ENCODE data around the gene LRCH1. TPM values are rescaled to one million over a fixed set of nuclear protein-coding genes. Genes with fewer than 3 reads are reported as not detected.
A peak's percentile ranks its signal among the peaks of the same experiment; 100 is the strongest.

LRCH1 gene
- total and polyA plus RNA-seq, 2 experiments from 2014 or later = 4.7 to 5.0 TPM

DNA sequence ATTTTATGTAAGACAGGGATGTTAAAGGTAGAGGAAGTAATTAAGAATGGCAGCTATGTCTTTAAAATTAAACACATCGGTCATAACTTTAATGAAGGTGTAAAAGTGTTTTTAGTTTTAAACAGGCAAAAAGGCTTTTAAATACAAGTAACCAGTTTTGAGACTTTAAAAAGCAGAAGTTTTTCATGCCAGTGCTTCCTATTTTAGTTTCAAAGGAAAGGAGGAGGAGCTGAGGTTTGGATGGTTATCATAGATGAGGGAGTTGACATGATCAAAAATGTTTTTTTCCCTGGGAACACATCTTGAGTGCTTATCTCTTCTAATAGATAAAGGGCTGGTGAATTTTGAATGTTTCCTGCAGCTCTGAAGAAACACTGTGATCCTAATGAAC, 42.9 kb downstream of the LRCH1 start:
- no peak overlapping the region for H3K27ac ChIP-seq
- H3F3A ChIP-seq (ENCODE audit: insufficient read depth) = peaks cover 20% of the 10 kb centered on the region
- H3K27me3 ChIP-seq (replicated peaks; ENCODE audit: insufficient read depth) = no peaks in the 10 kb centered on the region
- no peak for DNase-seq
- H4K20me1 ChIP-seq (ENCODE audit: insufficient read depth) = peaks cover 7% of the 10 kb centered on the region; the same call in 1 of the 2 replicates
- no peak for TF ChIP-seq EZH2 (IDR thresholded peaks at IDR 0.05; ENCODE audit: insufficient read depth, poor library complexity, severe bottlenecking)
- no peak for TF ChIP-seq EZH2phosphoT487 (IDR thresholded peaks at IDR 0.05; ENCODE audit: insufficient read depth, low read depth)
- H3K4me3 ChIP-seq = no peak overlapping the region
- H2AFZ ChIP-seq = no peak overlapping the region
- peak overlapping the region; percentile 10 for H3K4me2 ChIP-seq (ENCODE audit: unreplicated experiment)
- H3K79me2 ChIP-seq (ENCODE audit: insufficient read depth) = peaks cover 99% of the 10 kb centered on the region
- in situ Hi-C loops (cut with MboI) = no loop called here
- 57 to 59% methylated on average over 1 of the region's 1 CpG for WGBS, 2 experiments (ENCODE audit: low coverage in 1 of 2, low lambda C conversion rate in 2 of 2, missing lambda C conversion rate in 2 of 2)
- H3K36me3 ChIP-seq (ENCODE audit: low read depth) = no peaks in the 10 kb centered on the region
- H3K9ac ChIP-seq = no peak overlapping the region
- no peaks in the 10 kb centered on the region for H3K9me3 ChIP-seq (ENCODE audit: low read depth)
- peaks cover 21% of the 10 kb centered on the region for H3K4me1 ChIP-seq (ENCODE audit: insufficient read depth)
- H3K9me2 ChIP-seq (ENCODE audit: insufficient read depth) = no peaks in the 10 kb centered on the region

- 91 to 92% methylated on average over 6 of the region's 6 CpGs for WGBS, 2 experiments (ENCODE audit: low coverage in 1 of 2, low lambda C conversion rate in 2 of 2, missing lambda C conversion rate in 2 of 2)
- no peak overlapping the region for H3K27ac ChIP-seq
- peaks cover 100% of the 10 kb centered on the region for H3K79me2 ChIP-seq (ENCODE audit: insufficient read depth)
These were observed 43.5 kb downstream of the LRCH1 start for GRCh38 chr13:46596466-46596865.

GRCh38 chr13:46598140-46598819, 45.3 kb downstream of the LRCH1 start:
- H4K20me1 ChIP-seq (ENCODE audit: insufficient read depth) = peaks cover 2% of the 10 kb centered on the region; the same call in 1 of the 2 replicates
- H3K79me2 ChIP-seq (ENCODE audit: insufficient read depth) = peaks cover 100% of the 10 kb centered on the region
- H3K4me1 ChIP-seq (ENCODE audit: insufficient read depth) = peaks cover 27% of the 10 kb centered on the region
- H3K9me2 ChIP-seq (ENCODE audit: insufficient read depth) = no peaks in the 10 kb centered on the region
- no peak for DNase-seq
- no peak overlapping the region for H2AFZ ChIP-seq
- no peak overlapping the region for H3K9ac ChIP-seq
- H3K36me3 ChIP-seq (ENCODE audit: low read depth) = no peaks in the 10 kb centered on the region
- H3K4me3 ChIP-seq = no peak overlapping the region
- no peaks in the 10 kb centered on the region for H3K27me3 ChIP-seq (replicated peaks; ENCODE audit: insufficient read depth)
- H3K9me3 ChIP-seq (ENCODE audit: low read depth) = no peaks in the 10 kb centered on the region
- in situ Hi-C loops (cut with MboI) = no loop called here
- no peak for TF ChIP-seq EZH2 (IDR thresholded peaks at IDR 0.05; ENCODE audit: insufficient read depth, poor library complexity, severe bottlenecking)
- no peak for TF ChIP-seq EZH2phosphoT487 (IDR thresholded peaks at IDR 0.05; ENCODE audit: insufficient read depth, low read depth)
- H3K27ac ChIP-seq = no peak overlapping the region
- H3F3A ChIP-seq (ENCODE audit: insufficient read depth) = peaks cover 20% of the 10 kb centered on the region
- WGBS, 2 experiments (ENCODE audit: low coverage in 1 of 2, low lambda C conversion rate in 2 of 2, missing lambda C conversion rate in 2 of 2) = 95% methylated on average over 7 of the region's 7 CpGs
- no peak overlapping the region for H3K4me2 ChIP-seq (ENCODE audit: unreplicated experiment)

More at GRCh38 chr13:46596466-46596865, 43.5 kb downstream of the LRCH1 start:
- peaks cover 7% of the 10 kb centered on the region; the same call in 1 of the 2 replicates for H4K20me1 ChIP-seq (ENCODE audit: insufficient read depth)
- peaks cover 23% of the 10 kb centered on the region for H3K4me1 ChIP-seq (ENCODE audit: insufficient read depth)
- no peak overlapping the region for H2AFZ ChIP-seq
- H3K9me3 ChIP-seq (ENCODE audit: low read depth) = no peaks in the 10 kb centered on the region
- no peak overlapping the region for H3K4me2 ChIP-seq (ENCODE audit: unreplicated experiment)
- H3K9ac ChIP-seq = no peak overlapping the region
- in situ Hi-C loops (cut with MboI) = no loop called here
- no peaks in the 10 kb centered on the region for H3K27me3 ChIP-seq (replicated peaks; ENCODE audit: insufficient read depth)
- peaks cover 20% of the 10 kb centered on the region for H3F3A ChIP-seq (ENCODE audit: insufficient read depth)
- H3K36me3 ChIP-seq (ENCODE audit: low read depth) = no peaks in the 10 kb centered on the region
- no peak for DNase-seq
- TF ChIP-seq EZH2phosphoT487 (IDR thresholded peaks at IDR 0.05; ENCODE audit: insufficient read depth, low read depth) (no peak), EZH2 (IDR thresholded peaks at IDR 0.05; ENCODE audit: insufficient read depth, poor library complexity, severe bottlenecking) (no peak)
- H3K4me3 ChIP-seq = no peak overlapping the region
- H3K9me2 ChIP-seq (ENCODE audit: insufficient read depth) = no peaks in the 10 kb centered on the region

GRCh38 chr13:46598820-46599180, 45.8 kb downstream of the LRCH1 start:
- TF ChIP-seq EZH2 (IDR thresholded peaks at IDR 0.05; ENCODE audit: insufficient read depth, poor library complexity, severe bottlenecking) = no peak
- TF ChIP-seq EZH2phosphoT487 (IDR thresholded peaks at IDR 0.05; ENCODE audit: insufficient read depth, low read depth) = no peak
- H3K79me2 ChIP-seq (ENCODE audit: insufficient read depth) = peaks cover 99% of the 10 kb centered on the region
- no peak overlapping the region for H3K27ac ChIP-seq
- WGBS, 2 experiments (ENCODE audit: low coverage in 1 of 2, low lambda C conversion rate in 2 of 2, missing lambda C conversion rate in 2 of 2) = 100% methylated on average over 2 of the region's 2 CpGs
- H3K4me3 ChIP-seq = no peak overlapping the region
- no peak overlapping the region for H2AFZ ChIP-seq
- no peaks in the 10 kb centered on the region for H3K27me3 ChIP-seq (replicated peaks; ENCODE audit: insufficient read depth)
- no peaks in the 10 kb centered on the region for H4K20me1 ChIP-seq (ENCODE audit: insufficient read depth)
- H3F3A ChIP-seq (ENCODE audit: insufficient read depth) = peaks cover 20% of the 10 kb centered on the region
- peaks cover 28% of the 10 kb centered on the region for H3K4me1 ChIP-seq (ENCODE audit: insufficient read depth)
- H3K4me2 ChIP-seq (ENCODE audit: unreplicated experiment) = no peak overlapping the region
- no peaks in the 10 kb centered on the region for H3K9me2 ChIP-seq (ENCODE audit: insufficient read depth)
- in situ Hi-C loops (cut with MboI) = no loop called here
- no peak overlapping the region for H3K9ac ChIP-seq
- no peak for DNase-seq
- H3K36me3 ChIP-seq (ENCODE audit: low read depth) = no peaks in the 10 kb centered on the region
- no peaks in the 10 kb centered on the region for H3K9me3 ChIP-seq (ENCODE audit: low read depth)
